Ectodermal cell (in vitro differentiated cells): ENCODE data around the gene SYTL5.

Experiments used
- H3K27ac ChIP-seq: 2 replicates; pipeline ENCODE4 v1.7.0; 2013; ENCODE audit warnings: mild to moderate bottlenecking, low read depth, low read length; ENCODE audit not compliant: insufficient read depth, poor library complexity, severe bottlenecking
- H3K27me3 ChIP-seq: 2 replicates; pipeline ENCODE4 v1.7.0; 2013; ENCODE audit warnings: mild to moderate bottlenecking, low read length; ENCODE audit not compliant: insufficient read depth, control insufficient read depth, poor library complexity, severe bottlenecking
- H3K36me3 ChIP-seq: one replicate; pipeline ENCODE4 v1.7.0; 2013; ENCODE audit warnings: low read length; ENCODE audit not compliant: control insufficient read depth, insufficient read depth
- H3K4me1 ChIP-seq: one replicate; pipeline ENCODE4 v1.7.0; 2013; ENCODE audit warnings: low read length; ENCODE audit not compliant: control insufficient read depth, insufficient read depth
- H3K4me3 ChIP-seq: 2 replicates; pipeline ENCODE4 v1.7.0; 2013; ENCODE audit warnings: low read depth, low read length, control low read depth; ENCODE audit not compliant: insufficient read depth
- H3K9me3 ChIP-seq: 2 replicates; pipeline ENCODE4 v1.7.0; 2013; ENCODE audit warnings: mild to moderate bottlenecking, low read length, moderate library complexity; ENCODE audit not compliant: control insufficient read depth
- WGBS, 2 experiments: methylation state at CpG; one replicate each; pipeline ENCODE4 v1.1.7; 2013; ENCODE audit warnings: missing lambda C conversion rate in 2 of 2; 5-methylcytosine and 5-hydroxymethylcytosine counted together

SYTL5 gene

GRCh38 chrX:38117485-38117884 is 111.1 kb downstream of the SYTL5 start:
- Histone ChIP-seq H3K27me3 (no peaks in the 10 kb centered on the region), H3K4me1 (no peaks in the 10 kb centered on the region), H3K9me3 (no peaks in the 10 kb centered on the region), H3K4me3 (no peak overlapping the region), H3K27ac (no peak overlapping the region), H3K36me3 (no peaks in the 10 kb centered on the region)
- 94 to 95% methylated on average over 7 of the region's 7 CpGs for WGBS, 2 experiments

GRCh38 chrX:38124000-38124399 is 117.6 kb downstream of the SYTL5 start:
- WGBS, 2 experiments = 71 to 83% methylated on average over 1 of the region's 1 CpG
- H3K36me3 ChIP-seq = no peaks in the 10 kb centered on the region
- H3K4me3 ChIP-seq = no peak overlapping the region
- no peak overlapping the region for H3K27ac ChIP-seq
- no peaks in the 10 kb centered on the region for H3K4me1 ChIP-seq
- H3K27me3 ChIP-seq = no peaks in the 10 kb centered on the region
- H3K9me3 ChIP-seq = no peaks in the 10 kb centered on the region

DNA sequence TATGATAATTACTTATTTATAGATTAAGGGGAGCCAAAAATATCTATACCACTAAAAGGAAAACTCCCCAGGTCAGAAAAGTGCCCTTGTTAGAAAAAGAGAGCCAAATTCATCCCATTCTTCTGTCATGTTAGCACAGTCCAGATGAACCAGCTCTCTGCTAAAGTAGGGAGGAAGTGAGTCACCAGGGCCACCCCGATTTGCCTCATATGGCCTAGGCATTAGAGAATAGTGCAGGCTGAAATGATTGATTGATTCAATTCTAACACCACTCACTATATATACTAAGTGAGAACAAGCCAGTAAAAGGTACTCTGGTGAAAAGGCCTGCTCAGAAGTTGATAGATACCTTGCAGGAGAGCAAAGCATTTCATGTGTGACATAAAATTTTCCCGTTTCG is 119.8 kb downstream of the SYTL5 start:
- H3K27me3 ChIP-seq = no peaks in the 10 kb centered on the region

DNA sequence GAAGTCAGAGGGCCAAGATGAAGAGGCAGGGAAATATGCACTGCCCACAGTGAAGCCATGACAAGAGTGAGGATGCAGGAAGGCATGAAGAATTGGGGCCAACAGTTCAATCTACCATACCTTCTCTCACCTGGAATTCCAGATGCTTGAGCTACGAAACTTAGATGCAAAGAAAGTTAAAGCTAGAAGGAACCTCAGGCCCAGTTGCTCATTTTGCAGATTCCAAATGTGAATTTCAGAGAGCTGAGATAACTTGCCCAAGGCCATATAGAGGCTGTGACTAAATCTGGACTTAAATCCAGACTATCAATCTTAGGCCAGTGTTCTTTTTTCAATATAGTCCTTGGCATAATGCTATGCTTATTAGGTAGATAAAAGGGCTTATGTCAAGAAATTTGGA is 121.6 kb downstream of the SYTL5 start:
- no peaks in the 10 kb centered on the region for H3K4me1 ChIP-seq
- WGBS, 2 experiments = 93 to 100% methylated on average over 1 of the region's 1 CpG

More for the DNA sequence above, 119.8 kb downstream of the SYTL5 start:
- WGBS, 2 experiments = 95 to 100% methylated on average over 2 of the region's 3 CpGs
- Histone ChIP-seq H3K36me3 (no peaks in the 10 kb centered on the region), H3K4me1 (no peaks in the 10 kb centered on the region), H3K27ac (no peak overlapping the region), H3K9me3 (no peaks in the 10 kb centered on the region), H3K4me3 (no peak overlapping the region)

DNA sequence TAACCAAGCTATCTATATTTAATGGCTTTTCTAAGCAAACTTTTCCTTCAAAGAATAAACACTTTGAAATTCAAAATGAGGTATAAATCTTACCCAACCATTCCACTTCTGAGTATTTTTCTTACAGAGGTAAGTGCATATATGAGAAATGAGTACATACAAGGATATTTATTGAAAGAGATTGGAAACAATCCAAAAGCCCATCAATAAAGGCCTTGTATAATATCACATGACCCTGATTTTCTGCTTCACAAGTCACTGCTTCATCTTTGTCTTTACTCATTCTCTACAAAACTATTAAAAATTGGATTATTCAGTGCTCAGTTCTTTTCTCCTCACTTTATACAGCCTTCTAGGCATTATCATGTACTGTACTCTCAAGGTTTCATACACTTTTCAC is 123.0 kb downstream of the SYTL5 start:
- no peaks in the 10 kb centered on the region for H3K27me3 ChIP-seq
- H3K9me3 ChIP-seq = no peaks in the 10 kb centered on the region

More for the DNA sequence above, 121.6 kb downstream of the SYTL5 start:
- H3K4me3 ChIP-seq = no peak overlapping the region
- H3K27me3 ChIP-seq = no peaks in the 10 kb centered on the region
- no peaks in the 10 kb centered on the region for H3K9me3 ChIP-seq
- H3K27ac ChIP-seq = no peak overlapping the region
- H3K36me3 ChIP-seq = no peaks in the 10 kb centered on the region

GRCh38 chrX:38138157-38138891 is 132.0 kb downstream of the SYTL5 start:
- Histone ChIP-seq H3K36me3 (no peaks in the 10 kb centered on the region), H3K9me3 (no peaks in the 10 kb centered on the region), H3K27ac (no peak overlapping the region), H3K27me3 (no peaks in the 10 kb centered on the region), H3K4me3 (no peak overlapping the region), H3K4me1 (no peaks in the 10 kb centered on the region)
- 82% methylated on average over 2 of the region's 2 CpGs; no CpG with 5 or more reads in 1 of the 2 experiments for WGBS, 2 experiments

More for the DNA sequence above, 123.0 kb downstream of the SYTL5 start:
- no peak overlapping the region for H3K4me3 ChIP-seq
- H3K27ac ChIP-seq = no peak overlapping the region
- no peaks in the 10 kb centered on the region for H3K4me1 ChIP-seq
- no peaks in the 10 kb centered on the region for H3K36me3 ChIP-seq

GRCh38 chrX:38138900-38139299 is 132.5 kb downstream of the SYTL5 start:
- Histone ChIP-seq H3K4me1 (no peaks in the 10 kb centered on the region), H3K4me3 (no peak overlapping the region), H3K9me3 (no peaks in the 10 kb centered on the region), H3K36me3 (no peaks in the 10 kb centered on the region), H3K27me3 (no peaks in the 10 kb centered on the region), H3K27ac (no peak overlapping the region)
- 88 to 93% methylated on average over 2 of the region's 2 CpGs for WGBS, 2 experiments

- H3K9me3 ChIP-seq = no peaks in the 10 kb centered on the region
- no peak overlapping the region for H3K27ac ChIP-seq
- no peak overlapping the region for H3K4me3 ChIP-seq
- H3K27me3 ChIP-seq = no peaks in the 10 kb centered on the region
- no peaks in the 10 kb centered on the region for H3K36me3 ChIP-seq
- no peaks in the 10 kb centered on the region for H3K4me1 ChIP-seq
- 64 to 83% methylated on average over 1 of the region's 1 CpG for WGBS, 2 experiments
Measured at GRCh38 chrX:38142610-38143009, 136.3 kb downstream of the SYTL5 start.

GRCh38 chrX:38149016-38149415 is 142.7 kb downstream of the SYTL5 start:
- Histone ChIP-seq H3K36me3 (no peaks in the 10 kb centered on the region), H3K9me3 (no peaks in the 10 kb centered on the region)
- 77 to 78% methylated on average over 2 of the region's 2 CpGs for WGBS, 2 experiments

DNA sequence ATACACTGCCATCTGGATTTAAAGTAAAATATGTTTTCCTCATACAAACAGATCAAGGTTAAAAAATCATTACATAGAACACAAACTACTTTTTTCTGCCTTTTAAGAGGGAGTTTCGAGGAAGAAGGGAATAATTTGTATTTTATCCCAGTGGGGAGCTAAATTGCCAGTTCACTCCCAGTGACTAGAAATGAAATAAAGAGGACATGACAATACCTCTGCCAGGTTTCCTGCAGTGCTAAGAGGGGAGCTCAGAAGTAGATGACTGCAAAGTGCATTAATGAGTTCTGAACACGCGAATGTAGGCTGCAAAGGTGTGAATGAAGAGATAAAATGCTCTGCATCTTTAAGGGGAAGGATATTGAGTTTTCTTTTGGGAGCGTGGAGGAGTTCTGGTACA is 144.6 kb downstream of the SYTL5 start:
- no peaks in the 10 kb centered on the region for H3K36me3 ChIP-seq
- H3K27me3 ChIP-seq = no peaks in the 10 kb centered on the region
- no peaks in the 10 kb centered on the region for H3K9me3 ChIP-seq
- H3K27ac ChIP-seq = no peak overlapping the region
- 85 to 88% methylated on average over 3 to 4 of the region's 4 CpGs for WGBS, 2 experiments
- no peak overlapping the region for H3K4me3 ChIP-seq
- peaks cover 5% of the 10 kb centered on the region for H3K4me1 ChIP-seq

More at GRCh38 chrX:38149016-38149415, 142.7 kb downstream of the SYTL5 start:
- Histone ChIP-seq H3K27me3 (no peaks in the 10 kb centered on the region), H3K4me3 (no peak overlapping the region), H3K27ac (no peak overlapping the region), H3K4me1 (peaks cover 5% of the 10 kb centered on the region)
